HCT116 (cell line): ENCODE results near the gene IPO13.

ENCODE experiments used
- CTCF ChIP-seq, 3 experiments: fragments of 200-600 bp in 1 of 3; sonication (generic) in 1 of 3; IDR thresholded peaks in 2 of 3; conservative IDR thresholded peaks in 1 of 3; 2 replicates each; pipeline ENCODE4 v1.5.1; 2012 to 2017; ENCODE audit warnings: low read depth in 2 of 3, low read length in 2 of 3, antibody characterized with exemption in 1 of 3, borderline replicate concordance in 1 of 3, control low read depth in 1 of 3, mild to moderate bottlenecking in 1 of 3, mixed read lengths in 1 of 3, mixed run types in 1 of 3, moderate library complexity in 1 of 3; ENCODE audit not compliant: insufficient read depth in 1 of 3
- EGR1 ChIP-seq: IDR thresholded peaks from 2 replicates; pipeline ENCODE4 v1.6.1; 2012; ENCODE audit warnings: low read depth
- EZH2 ChIP-seq: fragments of 200-600 bp; sonication (generic); IDR thresholded peaks from 2 replicates; pipeline ENCODE4 v1.6.1; 2017; ENCODE audit warnings: antibody characterized with exemption, mixed run types
- EZH2phosphoT487 ChIP-seq: fragments of 200-600 bp; IDR thresholded peaks from 2 replicates; pipeline ENCODE4 v1.6.1; 2018; ENCODE audit warnings: antibody characterized with exemption, borderline replicate concordance
- FOSL1 ChIP-seq: IDR thresholded peaks from 2 replicates; pipeline ENCODE4 v1.6.1; 2012; ENCODE audit warnings: low read depth
- MAX ChIP-seq: IDR thresholded peaks from 2 replicates; pipeline ENCODE4 v1.6.1; 2012
- POLR2A ChIP-seq: IDR thresholded peaks from 2 replicates; pipeline ENCODE4 v1.7.0; 2011; ENCODE audit warnings: borderline replicate concordance; ENCODE audit not compliant: insufficient read depth, insufficient read length; ENCODE audit errors: extremely low read depth
- RAD21 ChIP-seq: IDR thresholded peaks from 2 replicates; pipeline ENCODE4 v1.6.1; 2012; ENCODE audit warnings: low read depth, mild to moderate bottlenecking
- SIN3A ChIP-seq: IDR thresholded peaks from 2 replicates; pipeline ENCODE4 v1.6.1; 2012; ENCODE audit warnings: low read depth
- SP1 ChIP-seq: IDR thresholded peaks from 2 replicates; pipeline ENCODE4 v1.6.1; 2012; ENCODE audit warnings: low read depth
- TCF7L2 ChIP-seq: IDR thresholded peaks from 2 replicates; pipeline ENCODE4 v1.7.0; 2011; ENCODE audit warnings: borderline replicate concordance, inconsistent platforms; ENCODE audit not compliant: insufficient read depth, insufficient read length; ENCODE audit errors: extremely low read depth
- YY1 ChIP-seq: IDR thresholded peaks from 2 replicates; pipeline ENCODE4 v1.6.1; 2011; ENCODE audit warnings: low read length, low read depth, moderate library complexity, mild to moderate bottlenecking; ENCODE audit not compliant: insufficient replicate concordance; ENCODE audit errors: extremely low read depth

GRCh38 chr1:43936431-43937151 is 10.2 kb upstream of the IPO13 start:
- TF ChIP-seq EZH2, result no peak
- no peak for TF ChIP-seq EGR1
- no peak for TF ChIP-seq CTCF (IDR thresholded peaks at IDR 0.05 in 2 of 3, conservative IDR thresholded peaks at IDR 0.05 in 1 of 3; ENCODE audit: borderline replicate concordance in 1 of 3, insufficient read depth in 1 of 3, low read depth in 2 of 3, low read length in 2 of 3)
- TF ChIP-seq POLR2A, result no peak
- TF ChIP-seq MAX, result no peak
- no peak for TF ChIP-seq SP1
- TF ChIP-seq EZH2phosphoT487, result no peak
- TF ChIP-seq FOSL1, result no peak
- no peak for TF ChIP-seq SIN3A
- TF ChIP-seq RAD21, result no peak
- TF ChIP-seq YY1, result no peak
- TF ChIP-seq TCF7L2, result no peak
